ENCODE data around the gene UBIAD1.

Gene UBIAD1

GRCh38 chr1:11314959-11315358 lies 42.0 kb downstream of the UBIAD1 start:
- no peak for DNase-seq

DNA sequence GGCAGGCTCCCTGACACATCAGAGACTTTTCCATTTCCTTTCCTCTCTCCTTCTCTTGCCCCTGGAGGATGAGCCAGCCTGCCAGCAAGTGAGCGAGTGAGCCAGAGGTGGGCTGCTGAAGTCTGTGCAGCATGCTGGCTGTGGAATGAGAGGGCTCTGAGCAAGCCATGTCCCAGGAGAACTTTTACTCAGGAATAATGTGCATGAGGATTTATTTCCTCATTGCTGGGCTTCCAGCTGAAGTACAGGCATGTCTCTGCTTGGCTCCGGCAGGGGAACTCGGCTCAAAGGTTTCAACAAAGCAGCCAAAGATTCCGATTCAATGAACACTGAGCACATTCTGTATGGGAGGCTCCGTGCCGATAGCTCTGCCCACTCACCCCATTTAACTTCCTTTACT lies 43.7 kb downstream of the UBIAD1 start:
- DNase-seq: no peak

DNA sequence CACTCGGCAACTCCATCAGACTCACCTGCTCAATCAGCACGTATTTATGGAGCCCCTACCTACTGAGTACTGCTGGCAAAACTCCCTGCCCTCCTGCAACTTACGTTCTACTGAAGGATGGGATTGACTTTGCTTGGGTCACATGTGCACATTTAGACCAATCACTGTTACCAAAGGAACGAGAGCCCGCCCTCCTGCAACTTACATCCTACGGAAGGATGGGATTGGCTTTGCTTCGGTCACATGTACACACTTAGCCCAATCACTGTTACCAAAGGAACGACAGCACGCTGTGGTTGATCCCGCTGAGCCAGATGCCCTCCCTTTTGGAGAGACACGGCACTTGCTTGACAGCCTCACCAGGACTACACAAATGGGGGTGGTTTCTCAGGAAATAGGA lies 46.0 kb downstream of the UBIAD1 start:
- no peak for DNase-seq

DNA sequence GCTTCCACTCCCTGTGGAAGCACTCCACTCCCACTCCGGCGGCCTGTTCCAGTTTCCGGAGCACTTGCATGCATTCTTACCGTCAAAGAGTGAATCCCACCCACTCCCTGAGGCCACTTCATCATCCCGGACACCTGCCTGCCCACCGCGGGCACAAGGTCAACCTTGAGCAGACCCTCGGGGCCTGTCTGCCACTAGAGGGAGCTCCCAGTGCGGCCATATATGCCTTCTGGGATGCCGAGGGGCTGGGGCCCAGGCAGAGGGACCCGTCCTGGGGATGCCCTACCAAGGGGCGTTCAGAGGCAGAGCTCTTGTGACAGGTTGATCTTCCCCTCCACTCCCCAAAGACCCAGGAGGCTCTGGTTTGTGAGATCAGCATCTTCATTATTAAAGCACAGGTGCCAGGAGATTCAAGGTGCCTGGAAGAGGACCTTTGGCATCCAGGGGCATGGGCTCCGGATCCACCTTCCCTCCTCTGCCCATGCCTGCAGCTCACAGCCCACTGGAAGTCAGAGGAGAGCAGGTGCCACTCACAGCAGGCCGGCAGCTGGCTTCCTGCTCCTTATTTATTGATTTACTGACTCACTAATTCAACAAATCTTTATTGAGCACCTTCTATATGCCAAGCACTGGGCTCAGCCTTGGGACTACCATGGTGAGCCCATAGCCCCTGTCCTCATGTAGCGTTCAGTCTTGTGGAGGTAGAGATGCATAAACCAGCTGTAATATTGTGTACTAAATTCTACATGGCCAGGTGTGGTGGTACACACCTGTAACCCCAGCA lies 47.3 kb downstream of the UBIAD1 start:
- DNase-seq: no peak

DNA sequence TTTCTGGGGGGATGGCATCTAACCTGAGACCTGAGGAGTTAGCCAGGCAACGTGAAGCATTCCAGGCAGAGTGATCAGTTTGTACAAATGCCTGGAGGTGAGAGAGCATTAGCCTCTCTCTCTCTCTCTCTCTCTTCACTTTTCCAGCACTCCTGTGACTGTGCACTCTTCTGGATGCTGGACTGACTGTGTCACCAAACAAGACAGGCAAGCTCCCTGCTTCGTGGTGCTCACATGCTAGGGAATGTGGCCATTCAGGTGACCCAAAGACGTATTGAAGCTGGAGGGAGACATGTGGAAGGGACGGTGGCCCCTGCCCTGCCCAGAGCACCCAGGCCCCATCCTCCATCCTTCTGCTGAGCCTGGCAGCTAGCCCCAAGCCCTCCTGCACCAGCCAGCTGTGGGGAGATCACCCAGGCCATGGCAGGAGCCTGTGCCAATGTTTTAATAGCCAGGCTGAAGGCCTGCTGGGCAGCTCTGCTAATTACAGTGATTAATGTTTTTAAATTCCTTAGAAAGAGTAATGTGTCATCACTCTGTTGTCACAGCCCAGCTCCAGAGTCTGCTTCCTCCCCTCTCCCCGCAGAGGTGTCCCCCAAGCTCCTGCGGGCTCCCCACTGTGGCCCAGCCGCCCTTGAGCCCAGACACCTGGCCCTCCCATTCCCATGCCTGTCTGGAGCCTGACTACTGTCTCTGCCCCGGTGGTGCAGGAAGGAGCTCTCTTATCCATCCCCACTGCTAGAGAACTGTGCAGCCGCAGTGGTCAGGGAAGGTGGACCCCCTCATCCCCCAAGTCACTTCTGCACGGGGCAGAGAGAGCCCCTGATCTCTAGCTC lies 48.9 kb downstream of the UBIAD1 start:
- no peak for DNase-seq

- no peak for DNase-seq
Observed at GRCh38 chr1:11324567-11325165, 51.7 kb downstream of the UBIAD1 start.

DNA sequence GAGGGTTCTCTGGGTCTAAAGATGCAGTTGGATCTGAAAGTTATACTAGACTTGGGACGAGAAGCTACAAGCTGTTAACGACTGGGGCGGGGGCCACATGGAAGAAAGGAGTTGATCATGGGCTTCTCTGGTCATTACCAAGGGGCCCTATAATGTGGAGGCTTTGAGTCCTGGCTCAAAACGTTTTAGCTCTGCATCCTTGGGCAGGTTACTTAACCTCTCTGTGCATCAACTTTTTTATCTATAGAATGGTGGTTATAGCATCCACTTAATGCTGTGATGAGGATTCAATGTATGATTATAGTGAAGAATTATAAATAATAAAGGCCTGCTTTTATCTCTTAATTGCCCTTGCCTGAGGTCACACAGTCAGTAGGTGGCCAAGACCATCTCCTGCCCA lies 53.1 kb downstream of the UBIAD1 start:
- no peak for DNase-seq

DNA sequence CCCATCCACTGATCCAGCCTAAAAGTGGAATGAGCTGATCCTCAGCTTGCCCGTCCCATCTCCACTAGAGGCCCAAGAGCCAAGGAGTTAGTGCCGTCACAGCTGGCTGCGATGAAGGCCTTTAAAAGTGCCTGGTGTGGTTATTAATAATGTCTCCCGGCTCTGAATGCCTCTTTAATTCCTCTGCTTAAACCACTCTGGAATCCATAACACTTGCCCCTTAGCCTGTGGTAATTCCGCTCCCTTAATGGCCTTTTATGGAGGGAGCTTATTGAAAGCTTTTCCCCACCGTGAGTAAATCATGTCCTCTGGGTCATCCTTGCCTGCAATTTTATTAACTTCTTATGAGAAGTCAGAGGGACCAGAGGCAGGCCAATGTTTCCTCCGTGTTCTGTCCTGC lies 55.4 kb downstream of the UBIAD1 start:
- no peak for DNase-seq

GRCh38 chr1:11330411-11330810 lies 57.4 kb downstream of the UBIAD1 start:
- no peak for DNase-seq

GRCh38 chr1:11331036-11331944 lies 58.3 kb downstream of the UBIAD1 start:
- no peak for DNase-seq

GRCh38 chr1:11331945-11332546 lies 59.0 kb downstream of the UBIAD1 start:
- DNase-seq: no peak

GRCh38 chr1:11333631-11334030 lies 60.6 kb downstream of the UBIAD1 start:
- no peak for DNase-seq

DNA sequence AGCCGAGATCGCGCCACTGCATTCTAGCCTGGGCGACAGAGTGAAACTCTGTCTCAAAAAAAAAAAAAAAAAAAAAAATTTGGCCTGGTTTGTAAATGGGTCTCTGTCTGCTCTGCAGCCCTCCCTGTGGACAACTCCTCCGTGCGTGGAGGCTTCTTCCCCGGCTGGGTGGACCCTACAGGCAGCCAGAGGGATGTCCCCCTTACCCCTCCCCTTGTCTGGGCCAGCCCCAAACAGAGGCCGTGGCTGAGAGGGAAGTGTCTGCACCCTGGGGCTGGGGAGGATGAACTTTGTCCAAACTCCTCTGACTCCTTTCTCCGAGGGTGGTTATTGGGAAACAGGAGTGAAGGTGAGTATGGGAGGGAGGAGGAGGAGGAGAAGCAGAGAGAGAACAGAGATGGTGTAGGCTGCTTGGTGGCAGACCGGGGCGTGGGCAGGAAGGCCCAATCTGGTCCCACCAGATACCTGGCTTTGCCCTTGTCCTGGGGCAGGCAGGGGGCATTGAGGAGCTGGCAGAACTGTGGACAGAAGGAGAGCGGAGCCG lies 61.3 kb downstream of the UBIAD1 start:
- no peak for DNase-seq

GRCh38 chr1:11334821-11335220 lies 61.8 kb downstream of the UBIAD1 start:
- DNase-seq: no peak

- no peak for DNase-seq
Observed at GRCh38 chr1:11335417-11336056, 62.5 kb downstream of the UBIAD1 start.

DNA sequence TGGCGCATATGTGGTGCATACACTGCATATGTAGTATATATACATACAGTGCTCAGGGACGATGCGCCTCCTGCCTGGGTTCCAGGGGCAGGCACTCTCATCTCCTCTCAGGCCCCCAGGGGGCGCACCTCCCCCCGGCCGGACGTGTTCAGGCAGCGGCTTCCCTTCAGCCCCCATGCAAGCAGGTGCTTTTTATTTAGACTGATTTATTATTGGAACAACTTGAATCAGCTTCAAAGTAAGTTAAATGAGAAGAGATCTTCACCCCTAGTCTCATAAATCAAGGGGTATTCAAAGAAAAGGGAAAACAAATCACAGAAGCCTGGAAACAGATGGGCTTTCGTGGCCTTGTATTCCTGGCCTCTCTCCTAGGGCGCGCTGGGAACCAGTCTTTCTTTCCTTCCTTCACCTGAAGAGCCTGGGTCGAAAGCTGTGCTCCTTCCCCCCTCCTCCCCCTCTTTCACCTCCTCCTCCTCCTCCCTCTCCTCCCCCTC lies 64.6 kb downstream of the UBIAD1 start:
- DNase-seq: peak; percentile 37

Measured in NCI-H526 treated with DMSO at 0.1 percent for 48 hours (cell line).